Measurements from ENCODE around the gene MRC2.

DNA sequence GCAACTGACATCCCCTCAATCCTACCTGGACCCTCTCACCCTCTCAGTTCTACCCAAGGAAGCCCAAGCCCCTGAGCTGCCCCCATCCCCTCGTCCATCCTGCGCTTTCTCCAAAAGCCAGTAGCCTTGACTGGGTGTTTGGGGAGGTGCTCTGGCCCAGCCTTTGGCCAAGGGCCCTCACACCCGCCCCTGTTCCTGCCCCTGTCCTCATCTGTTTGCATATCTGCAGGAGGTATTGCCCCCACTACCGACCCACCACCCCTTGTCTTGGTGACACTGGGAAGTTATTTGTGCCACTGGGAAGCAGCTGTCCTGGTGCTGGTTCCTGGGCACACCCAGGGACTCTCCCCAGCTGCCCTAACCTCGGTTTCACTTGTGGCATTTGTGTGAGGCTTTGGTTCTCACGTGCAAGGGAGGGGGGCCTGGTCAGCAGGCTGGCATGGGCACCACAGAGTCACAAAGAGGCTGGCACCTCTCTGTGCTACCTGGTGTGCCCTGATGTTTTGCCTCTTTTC lies 75.3 kb downstream of the MRC2 start:
- no peak for TF ChIP-seq SP1 (IDR thresholded peaks at IDR 0.05)
- no peak for TF ChIP-seq FOXM1 (IDR thresholded peaks at IDR 0.05; ENCODE audit: borderline replicate concordance)
- TF ChIP-seq HDGF (IDR thresholded peaks at IDR 0.05; ENCODE audit: borderline replicate concordance), result no peak
- no peak for TF ChIP-seq L3MBTL2 (conservative IDR thresholded peaks at IDR 0.05)
- TF ChIP-seq CTBP1 (IDR thresholded peaks at IDR 0.05; ENCODE audit: borderline replicate concordance), result no peak
- TF ChIP-seq BHLHE40 (IDR thresholded peaks at IDR 0.05; ENCODE audit: borderline replicate concordance), result no peak

Data from HEK293T (cell line).